Choroid plexus epithelial cell (primary cell): Measurements from ENCODE around the gene CALY.

Experiments
- DNase-seq: peaks from one replicate; pipeline ENCODE4 v3.0.0-alpha.2; 2010; ENCODE audit warnings: low read depth
- H3K4me3 ChIP-seq: 2 replicates; pipeline ENCODE4 v1.5.1; 2011; ENCODE audit warnings: low read depth, mild to moderate bottlenecking, control low read depth, low read length, moderate library complexity
- CTCF ChIP-seq: conservative IDR thresholded peaks from 2 replicates; pipeline ENCODE4 v1.5.1; 2011; ENCODE audit warnings: low read depth, mild to moderate bottlenecking, control low read depth, inconsistent platforms, low read length, moderate library complexity

CALY gene

GRCh38 chr10:133342942-133343341 lies 6.2 kb upstream of the CALY start:
- no peak overlapping the region for H3K4me3 ChIP-seq
- DNase-seq: no peak
- TF ChIP-seq CTCF: no peak

- DNase-seq: no peak
- H3K4me3 ChIP-seq: no peak overlapping the region
- TF ChIP-seq CTCF: no peak
Observed at GRCh38 chr10:133341983-133342382, 5.3 kb upstream of the CALY start.

- no peak for TF ChIP-seq CTCF
- no peak for DNase-seq
- H3K4me3 ChIP-seq: no peak overlapping the region
Observed at GRCh38 chr10:133339708-133340380, 3.1 kb upstream of the CALY start.

GRCh38 chr10:133338080-133339071 lies 1.7 kb upstream of the CALY start:
- DNase-seq: no peak
- H3K4me3 ChIP-seq: no peak overlapping the region
- TF ChIP-seq CTCF: no peak

GRCh38 chr10:133337370-133337725 lies 652 bp upstream of the CALY start:
- H3K4me3 ChIP-seq: no peak overlapping the region
- no peak for DNase-seq
- TF ChIP-seq CTCF: no peak

GRCh38 chr10:133336118-133336576 lies 549 bp downstream of the CALY start:
- no peak overlapping the region for H3K4me3 ChIP-seq
- TF ChIP-seq CTCF: no peak
- DNase-seq: no peak
